ENCODE measurements around the gene HEATR3.
"Not testable (repeated sequence)": the region's sequence is repeated elsewhere in the genome, so short reads cannot be mapped to it uniquely, and the experiment has no call there.

Gene HEATR3

DNA sequence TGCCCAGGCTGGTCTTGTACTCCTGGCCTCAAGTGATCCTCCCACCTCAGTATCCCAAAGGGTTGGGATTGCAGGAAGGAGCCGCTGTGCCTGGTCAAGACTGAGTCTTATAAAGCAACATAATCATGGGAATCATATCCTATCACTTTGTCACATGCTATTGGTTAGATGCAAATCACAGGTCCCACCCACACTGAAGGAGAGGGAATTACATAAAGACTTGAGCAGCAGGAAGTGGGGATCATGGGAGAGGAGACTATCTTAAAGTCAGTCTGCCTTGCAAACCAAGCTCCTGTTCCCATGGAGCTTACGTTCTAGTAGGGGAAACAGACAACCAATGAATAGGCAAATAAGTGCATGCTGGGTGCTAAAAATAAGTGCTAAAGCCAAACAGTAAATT lies 59.0 kb downstream of the HEATR3 start:
- no peak for DNase-seq (ENCODE audit: extremely low spot score)
- CTCF ChIA-PET = interaction anchor here (0.5 kb wide), 1 partner anchor 1728 kb away, joined by 3 read pairs; no protein-coding TSS in a partner anchor
- POLR2A ChIA-PET = no interaction called here
- no peak for TF ChIP-seq FOXM1 (IDR thresholded peaks at IDR 0.05; ENCODE audit: borderline replicate concordance)
- no peak for TF ChIP-seq SP1 (IDR thresholded peaks at IDR 0.05)
- TF ChIP-seq SUZ12 (IDR thresholded peaks at IDR 0.05) = no peak
- no peak for TF ChIP-seq PKNOX1 (IDR thresholded peaks at IDR 0.05)
- TF ChIP-seq BHLHE40 (IDR thresholded peaks at IDR 0.05; ENCODE audit: borderline replicate concordance) = no peak
- TF ChIP-seq ZNF384 (IDR thresholded peaks at IDR 0.05) = no peak
- TF ChIP-seq NFRKB (IDR thresholded peaks at IDR 0.05) = no peak
- TF ChIP-seq HDGF (IDR thresholded peaks at IDR 0.05; ENCODE audit: borderline replicate concordance) = no peak
- TF ChIP-seq LEF1 (IDR thresholded peaks at IDR 0.05; ENCODE audit: borderline replicate concordance) = no peak
- no peak for TF ChIP-seq ELF4 (IDR thresholded peaks at IDR 0.05)
- TF ChIP-seq FOXA1 (IDR thresholded peaks at IDR 0.05) = no peak
- TF ChIP-seq FOXK2 (IDR thresholded peaks at IDR 0.05) = no peak
- TF ChIP-seq L3MBTL2 (conservative IDR thresholded peaks at IDR 0.05) = no peak
- no peak for TF ChIP-seq ARNT (IDR thresholded peaks at IDR 0.05)
- TF ChIP-seq CTBP1 (IDR thresholded peaks at IDR 0.05; ENCODE audit: borderline replicate concordance) = no peak

- POLR2A ChIA-PET = no interaction called here
- no peak for TF ChIP-seq LEF1 (IDR thresholded peaks at IDR 0.05; ENCODE audit: borderline replicate concordance)
- no peak for TF ChIP-seq ARNT (IDR thresholded peaks at IDR 0.05)
- TF ChIP-seq BHLHE40 (IDR thresholded peaks at IDR 0.05; ENCODE audit: borderline replicate concordance) = no peak
- no peak for TF ChIP-seq HDGF (IDR thresholded peaks at IDR 0.05; ENCODE audit: borderline replicate concordance)
- TF ChIP-seq SUZ12 (IDR thresholded peaks at IDR 0.05) = no peak
- TF ChIP-seq FOXA1 (IDR thresholded peaks at IDR 0.05) = no peak
- no peak for TF ChIP-seq ZNF384 (IDR thresholded peaks at IDR 0.05)
- no peak for TF ChIP-seq ELF4 (IDR thresholded peaks at IDR 0.05)
- TF ChIP-seq TARDBP (IDR thresholded peaks at IDR 0.05) = no peak
- no peak for TF ChIP-seq CTBP1 (IDR thresholded peaks at IDR 0.05; ENCODE audit: borderline replicate concordance)
- no peak for TF ChIP-seq PKNOX1 (IDR thresholded peaks at IDR 0.05)
- no peak for TF ChIP-seq L3MBTL2 (conservative IDR thresholded peaks at IDR 0.05)
- TF ChIP-seq FOXM1 (IDR thresholded peaks at IDR 0.05; ENCODE audit: borderline replicate concordance) = no peak
- TF ChIP-seq FOXK2 (IDR thresholded peaks at IDR 0.05) = no peak
- no peak for TF ChIP-seq NFRKB (IDR thresholded peaks at IDR 0.05)
- CTCF ChIA-PET = no interaction called here
- no peak for DNase-seq (ENCODE audit: extremely low spot score)
Measured at GRCh38 chr16:50126183-50126582, 60.4 kb downstream of the HEATR3 start.

DNA sequence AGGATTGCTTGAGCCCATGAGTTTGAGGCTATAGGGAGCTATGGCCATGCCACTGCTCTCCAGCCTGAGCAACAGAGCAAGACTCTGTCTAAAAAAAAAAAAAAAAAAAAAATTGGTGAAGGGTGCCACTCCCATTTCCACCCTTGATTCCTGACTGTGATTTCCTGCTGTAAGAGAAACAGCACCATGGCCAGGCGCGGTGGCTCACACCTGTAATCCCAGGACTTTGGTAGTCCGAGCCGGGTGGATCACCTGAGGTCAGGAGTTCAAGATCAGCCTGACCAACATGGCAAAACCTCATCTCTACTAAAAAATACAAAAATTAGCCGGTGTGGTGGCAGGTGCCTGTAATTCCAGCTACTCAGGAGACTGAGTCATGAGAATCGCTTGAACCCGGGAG lies 66.8 kb downstream of the HEATR3 start:
- CTCF ChIA-PET = interaction anchor here (1.3 kb wide), 1 partner anchor 107 kb away, joined by 3 read pairs; the partner anchor contains the start of gene CNEP1R1
- DNase-seq (ENCODE audit: extremely low spot score); POLR2A ChIA-PET: not testable (repeated sequence)

- CTCF ChIA-PET = no interaction called here
- DNase-seq (ENCODE audit: extremely low spot score) = no peak
- POLR2A ChIA-PET = no interaction called here
- TF ChIP-seq FOXK2 (IDR thresholded peaks at IDR 0.05) = no peak
- TF ChIP-seq ELF4 (IDR thresholded peaks at IDR 0.05) = no peak
- no peak for TF ChIP-seq SP1 (IDR thresholded peaks at IDR 0.05)
- TF ChIP-seq SUZ12 (IDR thresholded peaks at IDR 0.05) = no peak
- no peak for TF ChIP-seq NFRKB (IDR thresholded peaks at IDR 0.05)
- TF ChIP-seq BHLHE40 (IDR thresholded peaks at IDR 0.05; ENCODE audit: borderline replicate concordance) = no peak
- TF ChIP-seq FOXA1 (IDR thresholded peaks at IDR 0.05) = no peak
- TF ChIP-seq CTBP1 (IDR thresholded peaks at IDR 0.05; ENCODE audit: borderline replicate concordance) = no peak
- TF ChIP-seq FOXM1 (IDR thresholded peaks at IDR 0.05; ENCODE audit: borderline replicate concordance) = no peak
- no peak for TF ChIP-seq PKNOX1 (IDR thresholded peaks at IDR 0.05)
- TF ChIP-seq LEF1 (IDR thresholded peaks at IDR 0.05; ENCODE audit: borderline replicate concordance) = no peak
- no peak for TF ChIP-seq L3MBTL2 (conservative IDR thresholded peaks at IDR 0.05)
- TF ChIP-seq TARDBP (IDR thresholded peaks at IDR 0.05) = no peak
- no peak for TF ChIP-seq ZNF384 (IDR thresholded peaks at IDR 0.05)
- TF ChIP-seq HDGF (IDR thresholded peaks at IDR 0.05; ENCODE audit: borderline replicate concordance) = no peak
Measured at GRCh38 chr16:50133214-50133613, 67.4 kb downstream of the HEATR3 start.

- no peak for DNase-seq (ENCODE audit: extremely low spot score)
- ChIA-PET POLR2A (no interaction called here), CTCF (interaction anchor here (1.1 to 1.2 kb wide), 3 partner anchors 9 to 78 kb away, joined by 3 to 8 read pairs (median 7); no protein-coding TSS in a partner anchor)
- no peak for TF ChIP-seq LEF1 (IDR thresholded peaks at IDR 0.05; ENCODE audit: borderline replicate concordance)
- TF ChIP-seq BHLHE40 (IDR thresholded peaks at IDR 0.05; ENCODE audit: borderline replicate concordance) = no peak
- TF ChIP-seq L3MBTL2 (conservative IDR thresholded peaks at IDR 0.05) = no peak
Measured at GRCh38 chr16:50136399-50136798, 70.6 kb downstream of the HEATR3 start.

- POLR2A ChIA-PET = interaction anchor here (0.8 kb wide), 1 partner anchor 22 kb away, joined by 3 read pairs; no protein-coding TSS in a partner anchor
- CTCF ChIA-PET = no interaction called here
- DNase-seq (ENCODE audit: extremely low spot score) = no peak
- TF ChIP-seq TARDBP (IDR thresholded peaks at IDR 0.05) (no peak), LEF1 (IDR thresholded peaks at IDR 0.05; ENCODE audit: borderline replicate concordance) (no peak), SP1 (IDR thresholded peaks at IDR 0.05) (no peak), ARNT (IDR thresholded peaks at IDR 0.05) (no peak), SUZ12 (IDR thresholded peaks at IDR 0.05) (no peak), ZNF384 (IDR thresholded peaks at IDR 0.05) (no peak), CTBP1 (IDR thresholded peaks at IDR 0.05; ENCODE audit: borderline replicate concordance) (no peak), BHLHE40 (IDR thresholded peaks at IDR 0.05; ENCODE audit: borderline replicate concordance) (no peak), FOXA1 (IDR thresholded peaks at IDR 0.05) (no peak)
Measured at GRCh38 chr16:50137268-50137667, 71.5 kb downstream of the HEATR3 start.

Data from HEK293T (cell line).